GM21515 (cell line): ENCODE measurements around the gene TBC1D4.
A peak's percentile ranks its signal among the peaks of the same experiment; 100 is the strongest.
"Not testable (repeated sequence)": the region's sequence is repeated elsewhere in the genome, so short reads cannot be mapped to it uniquely, and the experiment has no call there.

ENCODE experiments used
- ATAC-seq: cut with Tn5 transposase; IDR thresholded peaks from one replicate; pipeline ENCODE4 v1.9.1; 2021; ENCODE audit not compliant: unreplicated experiment

The TBC1D4 gene

GRCh38 chr13:75455962-75456361 lies 26.0 kb downstream of the TBC1D4 start:
- no peak for ATAC-seq

GRCh38 chr13:75454497-75454896 lies 27.5 kb downstream of the TBC1D4 start:
- ATAC-seq: no peak

- ATAC-seq: no peak
Measured at GRCh38 chr13:75452564-75452963, 29.4 kb downstream of the TBC1D4 start.

- no peak for ATAC-seq
Measured at GRCh38 chr13:75447493-75447892, 34.5 kb downstream of the TBC1D4 start.

- ATAC-seq: no peak
Measured at GRCh38 chr13:75446874-75447273, 35.1 kb downstream of the TBC1D4 start.

- no peak for ATAC-seq
Measured at GRCh38 chr13:75445717-75446499, 36.1 kb downstream of the TBC1D4 start.

- no peak for ATAC-seq
Measured at GRCh38 chr13:75444016-75444415, 38.0 kb downstream of the TBC1D4 start.

GRCh38 chr13:75443356-75443958 lies 38.5 kb downstream of the TBC1D4 start:
- ATAC-seq: no peak

GRCh38 chr13:75442736-75443234 lies 39.2 kb downstream of the TBC1D4 start:
- ATAC-seq: no peak

- no peak for ATAC-seq
Measured at GRCh38 chr13:75440100-75440499, 41.9 kb downstream of the TBC1D4 start.

- no peak for ATAC-seq
Measured at GRCh38 chr13:75437582-75438318, 44.2 kb downstream of the TBC1D4 start.

- ATAC-seq: not testable (repeated sequence)
Measured at GRCh38 chr13:75434126-75434525, 47.8 kb downstream of the TBC1D4 start.

GRCh38 chr13:75432811-75433244 lies 49.1 kb downstream of the TBC1D4 start:
- no peak for ATAC-seq

- ATAC-seq: no peak
Measured at GRCh38 chr13:75432045-75432444, 49.9 kb downstream of the TBC1D4 start.

- no peak for ATAC-seq
Measured at GRCh38 chr13:75430436-75431209, 51.3 kb downstream of the TBC1D4 start.

- no peak for ATAC-seq
Measured at GRCh38 chr13:75426421-75426820, 55.5 kb downstream of the TBC1D4 start.

- ATAC-seq: peak; percentile 75
Measured at GRCh38 chr13:75425216-75426009, 56.6 kb downstream of the TBC1D4 start.

- no peak for ATAC-seq
Measured at GRCh38 chr13:75423946-75424345, 58.0 kb downstream of the TBC1D4 start.

GRCh38 chr13:75422028-75422427 lies 59.9 kb downstream of the TBC1D4 start:
- no peak for ATAC-seq

GRCh38 chr13:75421133-75421532 lies 60.8 kb downstream of the TBC1D4 start:
- ATAC-seq: no peak
